Stimulated activated CD4-positive, alpha-beta T cell treated with anti-CD3 and anti-CD28 coated beads, Interleukin-1b, Interleukin-23, amount 100 ng/mL, for 4 hours (primary cell): ENCODE results near the gene LZTR1.

Source experiments
- DNase-seq, 2 donors: peaks; one replicate each; pipeline ENCODE4 v3.0.0-alpha.2; 2020; ENCODE audit warnings: low read depth in 2 of 2

Gene LZTR1

GRCh38 chr22:20951151-20951931, 30.8 kb upstream of the LZTR1 start:
- no peak for DNase-seq

GRCh38 chr22:20951932-20952380, 30.1 kb upstream of the LZTR1 start:
- DNase-seq: no peak

GRCh38 chr22:20952544-20953341, 29.4 kb upstream of the LZTR1 start:
- DNase-seq: no peak

DNA sequence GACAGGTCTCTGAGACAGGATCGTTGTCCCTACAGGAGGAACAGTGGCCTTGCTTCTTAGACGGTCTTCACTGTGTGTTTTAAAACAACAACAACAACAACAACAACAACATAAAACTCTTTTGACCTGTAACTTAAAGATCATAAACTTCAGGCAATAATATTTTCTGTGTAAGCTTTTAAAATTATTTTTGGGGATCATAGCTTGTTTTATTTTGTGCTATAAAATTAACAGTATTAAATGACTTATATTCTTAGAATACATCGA, 28.8 kb upstream of the LZTR1 start:
- no peak for DNase-seq

- no peak for DNase-seq
Measured at GRCh38 chr22:20953668-20954500, 28.2 kb upstream of the LZTR1 start.

DNA sequence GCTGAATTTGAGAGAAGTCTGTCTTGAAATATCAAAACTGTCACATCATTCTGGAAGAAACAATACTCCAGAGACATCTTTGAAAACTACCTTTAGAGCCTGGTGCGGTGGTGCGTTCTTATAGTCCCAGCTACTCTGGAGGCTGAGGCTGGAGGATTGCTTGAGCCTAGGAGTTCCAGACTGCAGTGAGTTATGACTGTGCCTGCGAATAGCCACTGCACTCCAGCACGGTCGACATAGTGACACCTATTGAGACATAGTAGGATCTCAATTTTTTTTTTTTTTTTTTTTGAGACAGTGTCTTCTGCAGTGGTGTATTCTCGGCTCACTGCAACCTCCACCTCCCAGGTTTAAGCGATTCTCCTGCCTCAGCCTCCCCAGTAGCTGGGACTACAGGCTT, 26.5 kb upstream of the LZTR1 start:
- no peak for DNase-seq

GRCh38 chr22:20956258-20957101, 25.6 kb upstream of the LZTR1 start:
- DNase-seq: no peak

DNA sequence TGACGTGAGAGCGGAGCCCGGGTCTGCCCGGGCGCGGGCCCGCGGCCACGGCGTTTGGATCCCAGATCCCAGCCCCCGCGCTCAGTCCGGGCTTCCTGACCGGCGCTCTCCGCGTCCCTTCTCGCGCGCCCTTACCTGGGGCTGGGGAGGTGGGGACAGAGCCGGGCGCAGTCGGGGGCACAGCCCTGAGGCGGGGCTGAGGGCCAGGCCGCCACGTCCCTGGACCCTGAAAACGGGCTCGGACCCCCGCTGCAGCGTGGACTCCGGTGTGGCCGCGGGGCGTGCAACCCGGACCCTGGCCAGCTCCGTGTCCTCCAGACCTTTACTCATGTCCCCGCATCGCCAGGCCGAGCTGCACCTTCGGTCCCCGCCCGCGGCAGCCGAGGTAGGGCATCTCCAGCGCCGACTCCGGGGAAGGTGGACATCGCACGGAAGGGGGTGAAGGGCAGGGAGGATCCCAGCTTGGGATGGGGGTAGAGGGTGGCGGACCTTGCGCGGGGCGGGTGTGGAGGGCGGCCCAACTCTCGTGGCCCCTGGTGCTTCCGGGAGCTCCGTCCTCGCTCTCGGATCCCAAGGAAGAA, 24.9 kb upstream of the LZTR1 start:
- DNase-seq: no peak

- DNase-seq: no peak
Measured at GRCh38 chr22:20957683-20958431, 24.2 kb upstream of the LZTR1 start.

GRCh38 chr22:20959578-20960461, 22.3 kb upstream of the LZTR1 start:
- no peak for DNase-seq

- DNase-seq: no peak
Measured at GRCh38 chr22:20960609-20961008, 21.5 kb upstream of the LZTR1 start.

DNA sequence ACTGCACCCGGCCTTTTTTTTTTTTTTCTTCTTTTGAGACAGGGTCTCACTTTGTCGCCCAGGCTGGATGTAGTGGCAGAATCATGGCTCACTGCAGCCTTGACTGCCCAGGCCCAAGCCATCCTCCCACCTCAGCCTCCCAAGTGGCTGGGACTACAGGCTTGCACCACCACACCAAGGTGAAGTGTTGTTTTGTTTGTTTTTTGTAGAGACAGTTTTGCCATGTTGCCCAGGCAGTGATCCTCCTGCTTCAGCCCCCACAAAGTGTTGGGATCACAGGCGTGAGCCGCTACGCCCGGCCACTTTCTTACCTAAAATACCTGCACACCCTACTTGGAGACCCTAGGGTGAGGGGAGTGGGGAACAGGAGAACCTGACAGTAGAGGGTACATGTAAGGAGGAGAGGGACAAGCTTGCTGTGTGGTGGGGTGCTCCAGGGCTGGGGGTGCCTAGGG, 19.6 kb upstream of the LZTR1 start:
- DNase-seq: no peak

DNA sequence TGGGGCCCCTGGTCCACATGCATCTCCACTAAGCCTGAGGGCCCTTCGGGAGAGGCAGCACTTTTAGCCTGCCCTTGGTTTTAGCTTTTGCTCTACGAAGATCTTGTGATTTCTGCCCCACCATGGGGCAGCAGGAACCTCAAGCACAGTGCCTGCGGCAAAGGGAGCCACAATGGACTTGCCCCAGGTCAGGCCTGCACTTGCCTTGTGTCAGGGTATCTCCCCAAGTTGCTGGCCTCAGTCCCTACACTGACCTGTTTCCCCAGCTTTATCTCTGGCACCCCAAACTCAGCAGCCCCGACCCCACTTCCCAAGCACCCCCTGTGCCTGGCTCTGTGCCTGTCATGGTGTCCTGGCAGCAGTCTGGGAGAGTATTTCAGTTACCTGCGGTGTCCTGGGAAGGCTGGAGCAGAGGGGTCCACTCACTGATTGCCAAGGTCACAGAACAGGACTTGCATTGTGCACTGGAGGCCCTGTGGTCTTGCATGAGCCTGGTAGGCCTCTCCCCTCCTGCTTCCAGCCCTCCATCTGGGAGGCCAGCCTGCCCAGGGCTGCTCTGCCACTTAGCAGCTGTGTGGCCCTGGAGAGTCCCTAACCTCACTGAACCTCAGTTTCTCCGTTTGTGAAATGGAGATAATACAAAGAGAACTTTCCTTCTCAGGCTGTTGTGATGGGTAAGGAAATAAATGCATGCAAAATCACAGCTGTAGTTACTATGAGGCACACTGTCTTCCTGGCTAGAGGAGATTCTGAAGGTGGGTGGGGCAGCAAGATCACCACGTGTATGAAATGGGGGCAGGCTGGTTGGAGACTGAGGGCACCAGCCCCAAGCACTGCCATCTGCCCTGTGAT, 18.7 kb upstream of the LZTR1 start:
- DNase-seq: no peak

- DNase-seq: no peak
Measured at GRCh38 chr22:20964090-20964798, 17.9 kb upstream of the LZTR1 start.

DNA sequence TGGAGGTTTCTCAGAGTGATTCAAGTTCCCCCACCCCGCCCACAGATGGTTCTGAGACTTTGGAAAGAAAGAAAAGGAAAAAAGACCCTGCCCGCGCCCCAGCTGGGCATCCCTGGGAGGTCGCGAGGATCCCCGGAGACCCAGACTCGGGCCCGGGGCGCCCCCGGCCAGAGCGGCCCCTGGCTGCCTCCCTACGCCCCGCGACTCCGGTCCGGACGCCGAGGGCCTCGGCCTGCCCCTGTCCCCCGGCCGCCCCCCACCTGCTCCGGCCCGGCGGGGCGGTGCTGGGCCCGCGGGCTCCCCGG, 17.3 kb upstream of the LZTR1 start:
- no peak for DNase-seq

DNA sequence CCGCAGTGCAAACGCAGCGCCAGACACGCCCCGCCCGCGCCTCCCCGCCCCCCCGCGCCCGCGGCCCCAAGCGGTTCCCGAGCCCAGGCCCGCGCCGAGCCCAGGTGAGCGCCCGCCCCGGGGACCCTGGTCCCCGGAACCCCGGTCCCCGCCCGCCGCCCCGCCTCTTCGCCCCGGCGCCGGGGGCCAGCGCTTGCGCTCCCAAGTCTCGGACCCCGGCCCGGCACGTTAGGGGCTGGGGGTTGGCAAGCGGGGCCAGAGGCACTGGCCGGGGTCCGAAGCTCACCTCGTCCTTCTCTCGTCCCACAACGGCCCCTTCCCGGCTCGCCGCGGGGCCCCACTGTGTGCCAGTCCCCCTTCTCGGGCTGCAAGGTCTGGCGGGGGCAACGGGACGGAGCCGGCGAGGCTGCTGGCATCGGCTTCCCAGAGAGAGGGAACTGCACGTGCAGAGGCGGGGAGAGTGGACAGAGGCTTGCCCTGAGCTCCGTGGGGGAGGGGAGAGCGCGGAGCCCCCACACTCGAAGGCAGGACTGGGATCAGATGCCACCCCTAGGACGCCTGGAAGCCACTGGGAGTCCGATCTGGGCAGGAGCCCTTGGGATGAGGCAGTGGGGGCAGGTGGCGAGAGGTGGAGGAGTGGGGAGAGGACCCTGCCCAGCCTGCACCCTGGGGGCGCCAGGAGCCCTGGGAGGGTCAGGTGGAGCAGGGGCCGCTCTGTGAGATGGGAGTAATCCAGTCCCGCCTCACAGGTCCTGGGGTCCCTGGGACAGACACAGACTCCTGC, 16.8 kb upstream of the LZTR1 start:
- DNase-seq: no peak
